Measurements from ENCODE around the gene PDCD1LG2.

PDCD1LG2 gene

DNA sequence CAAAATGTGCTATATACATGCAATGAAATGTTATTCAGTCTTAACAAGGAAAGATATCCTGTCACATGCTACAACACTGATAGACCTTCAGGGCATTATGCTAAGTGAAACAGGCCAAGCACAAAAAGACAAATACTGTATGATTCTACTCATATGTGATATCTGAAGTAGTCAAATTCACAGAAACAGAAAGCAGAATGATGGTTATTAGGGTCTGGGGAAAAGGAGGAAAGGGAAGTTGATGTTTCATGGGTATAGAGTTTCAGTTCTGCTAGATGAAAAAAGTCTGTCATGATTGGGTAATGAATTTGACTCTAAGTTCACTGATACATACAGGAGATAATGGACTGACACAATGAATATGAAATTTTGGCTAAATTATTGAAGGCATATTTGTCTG lies 107.4 kb downstream of the PDCD1LG2 start:
- peak; percentile 54 for DNase-seq

DNA sequence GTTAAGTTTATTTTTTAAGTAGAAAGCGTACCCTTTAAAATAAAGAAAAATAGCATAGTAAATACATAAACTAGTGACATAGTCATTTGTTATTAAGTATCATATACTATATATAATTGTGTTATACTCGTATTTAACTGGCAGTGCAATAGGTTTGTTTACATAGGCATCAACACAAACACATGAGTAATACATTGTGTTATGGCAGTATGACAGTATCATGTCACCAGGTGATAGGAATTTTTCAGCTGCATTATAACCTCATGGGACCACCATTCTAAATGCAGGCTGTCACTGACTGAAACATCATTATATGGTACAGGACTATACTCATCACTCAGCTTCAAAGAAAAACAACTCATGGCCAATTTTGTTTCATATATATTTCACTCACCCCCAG lies 110.2 kb downstream of the PDCD1LG2 start:
- DNase-seq = no peak

Measured in activated CD4-positive, alpha-beta T cell treated with anti-CD3 and anti-CD28 coated beads, Interleukin-2, amount 50 U/mL, for 16 hours (primary cell).